BJ (cell line): Measurements from ENCODE around the gene ARMC8. TPM values are rescaled to one million over a fixed set of nuclear protein-coding genes. Genes with fewer than 3 reads are reported as not detected.

Experiments used
- CTCF ChIA-PET: fragments of 350-600 bp; formaldehyde crosslinking; extraction: SDS; loops from one replicate; lab custom pipeline; 2021; ENCODE audit warnings: antibody characterized with exemption, inconsistent platforms; lab: Yijun Ruan, JAX
- POLR2A ChIA-PET: fragments of 300-600 bp; sonication (Branson Sonifier 250); formaldehyde crosslinking; extraction: SDS; loops from one replicate; lab custom pipeline; 2021; ENCODE audit warnings: antibody characterized with exemption; lab: Charles Lee
- DNase-seq: peaks from one replicate; pipeline ENCODE4 v3.0.0-alpha.2; 2011; ENCODE audit warnings: low read depth
- H3K27me3 ChIP-seq: 2 replicates; pipeline ENCODE4 v1.6.0; 2011; ENCODE audit warnings: low read length; ENCODE audit not compliant: control insufficient read depth, insufficient read depth
- H3K36me3 ChIP-seq: 2 replicates; pipeline ENCODE4 v1.5.1; 2011; ENCODE audit warnings: low read length; ENCODE audit not compliant: control insufficient read depth, insufficient read depth
- H3K4me3 ChIP-seq: 2 replicates; pipeline ENCODE4 v1.5.1; 2011; ENCODE audit warnings: low read depth, mild to moderate bottlenecking, control low read depth, low read length
- CTCF ChIP-seq: IDR thresholded peaks from 2 replicates; pipeline ENCODE4 v1.5.1; 2011; ENCODE audit warnings: low read depth, mild to moderate bottlenecking, control low read depth, inconsistent platforms, low read length, moderate library complexity; ENCODE audit not compliant: insufficient read depth
- polyA plus RNA-seq: library from polyadenylated mRNA; depleted of rRNA; stranded (reverse); fragments of >200 nt; gene quantifications from 2 replicates; pipeline ENCODE4 v1.2.3, GENCODE V29; 2011

The ARMC8 gene
- polyA plus RNA-seq, 1 experiment: 52.7 TPM

GRCh38 chr3:138241061-138241460 lies 54.0 kb downstream of the ARMC8 start:
- TF ChIP-seq CTCF: no peak
- CTCF ChIA-PET: no interaction called here
- H3K27me3 ChIP-seq: no peaks in the 10 kb centered on the region
- DNase-seq: peak; percentile 12
- peaks cover 1% of the 10 kb centered on the region; the same call in 1 of the 2 replicates for H3K36me3 ChIP-seq
- POLR2A ChIA-PET: no interaction called here
- no peak overlapping the region for H3K4me3 ChIP-seq

GRCh38 chr3:138241676-138242075 lies 54.6 kb downstream of the ARMC8 start:
- CTCF ChIA-PET: no interaction called here
- no peaks in the 10 kb centered on the region for H3K27me3 ChIP-seq
- H3K4me3 ChIP-seq: no peak overlapping the region
- DNase-seq: no peak
- no peaks in the 10 kb centered on the region for H3K36me3 ChIP-seq
- TF ChIP-seq CTCF: no peak
- POLR2A ChIA-PET: no interaction called here

GRCh38 chr3:138242466-138242865 lies 55.4 kb downstream of the ARMC8 start:
- no peaks in the 10 kb centered on the region for H3K27me3 ChIP-seq
- TF ChIP-seq CTCF: no peak
- H3K4me3 ChIP-seq: no peak overlapping the region
- CTCF ChIA-PET: no interaction called here
- no peak for DNase-seq
- POLR2A ChIA-PET: no interaction called here
- no peaks in the 10 kb centered on the region for H3K36me3 ChIP-seq

- no peak for TF ChIP-seq CTCF
- POLR2A ChIA-PET: no interaction called here
- no peaks in the 10 kb centered on the region for H3K36me3 ChIP-seq
- no peaks in the 10 kb centered on the region for H3K27me3 ChIP-seq
- CTCF ChIA-PET: no interaction called here
- no peak for DNase-seq
- no peak overlapping the region for H3K4me3 ChIP-seq
These were observed 57.9 kb downstream of the ARMC8 start for GRCh38 chr3:138245026-138245425.

- H3K4me3 ChIP-seq: no peak overlapping the region
- no peaks in the 10 kb centered on the region for H3K36me3 ChIP-seq
- ChIA-PET CTCF (no interaction called here), POLR2A (no interaction called here)
- DNase-seq: peak; percentile 34
- TF ChIP-seq CTCF: no peak
- no peaks in the 10 kb centered on the region for H3K27me3 ChIP-seq
These were observed 62.5 kb downstream of the ARMC8 start for GRCh38 chr3:138249636-138250035.
